HG02852 (cell line): Measurements from ENCODE around the gene SNRPB2.

Experiments used
- ATAC-seq: cut with Tn5 transposase; IDR thresholded peaks from one replicate; pipeline ENCODE4 v1.9.1; 2021; ENCODE audit warnings: mild to moderate bottlenecking, moderate library complexity; ENCODE audit not compliant: unreplicated experiment

SNRPB2 gene

DNA sequence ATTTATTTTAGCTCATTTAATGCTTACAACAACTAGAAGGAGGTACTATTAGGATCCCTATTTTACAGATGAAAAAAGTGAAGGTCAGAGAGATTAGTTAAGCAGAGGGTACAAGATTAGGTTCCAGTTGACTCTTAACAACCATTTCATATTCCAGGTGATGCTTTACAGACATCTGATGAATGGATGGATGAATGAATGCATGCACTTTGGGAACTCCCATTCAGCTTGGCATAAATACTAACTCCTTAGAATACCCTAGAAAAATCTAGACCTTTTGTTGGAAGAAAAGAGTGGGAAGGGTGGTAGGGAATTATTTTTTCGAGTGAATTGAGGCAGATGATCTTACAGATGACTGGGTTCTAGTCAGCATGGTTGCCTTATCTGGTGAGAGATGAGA lies 746 bp upstream of the SNRPB2 start:
- ATAC-seq: no peak

DNA sequence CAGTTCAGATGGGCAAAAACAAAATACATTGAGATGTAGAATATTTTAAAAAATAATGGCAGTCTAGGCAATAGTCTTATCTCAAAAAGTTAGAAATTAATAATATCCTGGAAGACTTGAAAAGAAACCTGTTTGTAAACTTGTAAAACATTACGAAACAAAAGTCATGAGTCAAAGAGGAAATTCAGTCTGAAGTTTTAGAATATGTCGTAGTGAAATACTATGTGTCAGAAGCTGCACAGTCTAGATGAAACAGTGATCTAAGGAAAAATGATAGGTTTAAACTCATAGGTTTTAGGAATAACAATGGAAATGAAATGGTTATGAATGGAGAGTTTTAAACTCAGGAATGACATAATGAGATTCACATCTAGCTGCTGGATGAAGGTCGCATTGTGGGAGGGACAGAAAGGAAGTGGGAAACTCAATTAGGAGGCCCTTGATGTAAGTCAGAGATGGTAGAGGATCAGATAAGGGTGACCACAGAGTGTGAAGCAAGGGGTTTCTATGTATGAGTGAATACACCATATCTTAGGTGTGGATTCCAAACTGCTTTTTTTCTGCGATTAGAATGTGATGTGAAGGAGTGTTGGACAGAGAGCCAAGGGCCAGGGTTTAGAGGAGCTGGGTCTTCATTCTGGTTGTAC lies 2.8 kb downstream of the SNRPB2 start:
- ATAC-seq: no peak

DNA sequence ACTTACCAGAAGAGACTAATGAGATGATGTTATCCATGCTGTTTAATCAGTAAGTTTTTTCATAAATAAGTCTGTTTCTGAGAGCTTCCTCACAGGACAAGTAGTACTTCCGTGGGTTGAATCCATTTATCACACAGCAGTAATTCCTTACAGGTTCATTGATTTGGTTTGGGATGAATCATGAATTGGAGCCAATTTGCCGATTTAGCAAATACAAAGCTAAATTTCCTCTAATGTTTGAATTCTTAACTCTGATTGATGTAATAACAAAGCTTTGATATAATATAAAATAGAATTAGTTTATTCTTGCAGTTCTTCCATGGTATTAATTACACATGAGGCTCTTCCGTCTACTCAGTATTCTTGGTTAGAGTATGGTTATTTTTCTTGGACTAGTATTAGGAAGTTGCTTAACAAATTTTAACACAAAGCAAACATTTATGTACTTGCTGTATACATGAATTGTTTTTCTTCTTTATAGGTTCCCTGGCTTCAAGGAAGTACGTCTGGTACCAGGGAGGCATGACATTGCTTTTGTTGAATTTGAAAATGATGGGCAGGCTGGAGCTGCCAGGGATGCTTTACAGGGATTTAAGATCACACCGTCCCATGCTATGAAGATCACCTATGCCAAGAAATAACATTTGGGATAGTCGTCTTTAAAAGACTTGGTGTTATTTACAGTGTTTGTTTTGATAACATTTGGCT lies 10.7 kb downstream of the SNRPB2 start:
- ATAC-seq: no peak

DNA sequence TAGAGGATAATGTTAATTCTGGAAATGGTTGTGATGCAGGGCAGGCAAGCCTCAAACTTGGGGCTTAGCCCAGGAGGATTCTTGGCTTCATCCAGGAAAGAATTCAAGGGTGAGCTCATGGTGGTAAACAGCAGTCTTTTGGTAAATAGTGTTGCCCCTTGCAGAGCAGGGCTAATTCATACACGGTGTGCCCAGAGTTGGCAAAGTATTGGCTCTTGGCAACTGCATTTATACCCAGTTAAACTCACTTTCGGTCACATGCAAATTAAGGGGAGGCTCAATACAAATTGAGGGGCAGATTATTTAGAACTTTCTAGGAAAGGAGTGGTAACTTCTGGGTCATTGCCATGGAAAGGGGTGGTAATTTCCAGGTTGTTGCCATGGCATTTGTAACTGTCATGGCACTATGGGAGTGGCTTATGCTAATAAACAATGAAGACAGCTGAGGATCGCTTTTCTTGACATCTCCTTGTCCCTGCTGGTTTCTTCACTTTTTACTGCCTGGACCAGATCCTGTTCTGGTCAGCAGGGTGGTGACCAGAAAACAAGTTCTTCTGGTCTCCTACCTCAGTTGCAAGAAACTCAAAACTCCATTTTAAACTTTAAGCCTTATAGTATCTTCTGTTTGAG lies 14.5 kb downstream of the SNRPB2 start:
- no peak for ATAC-seq

DNA sequence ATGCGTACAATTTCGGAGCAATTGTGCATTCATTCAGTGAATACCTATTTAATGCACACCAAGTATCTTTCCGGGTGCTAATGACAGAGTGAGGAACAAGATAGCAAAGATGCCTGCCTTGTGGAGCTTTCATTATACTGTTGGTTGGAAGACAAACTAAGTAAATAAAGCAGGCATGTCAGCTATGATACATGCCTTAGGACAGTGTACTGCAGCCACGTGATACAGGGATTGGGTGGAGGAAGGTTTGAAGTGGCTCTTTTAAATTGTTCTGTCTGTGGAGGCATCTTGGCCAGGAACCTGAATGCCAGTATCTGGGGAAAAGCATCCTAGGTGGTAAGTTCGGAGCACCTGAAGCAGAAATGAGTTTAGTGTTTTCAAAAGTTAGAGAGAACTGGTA lies 15.4 kb downstream of the SNRPB2 start:
- no peak for ATAC-seq

DNA sequence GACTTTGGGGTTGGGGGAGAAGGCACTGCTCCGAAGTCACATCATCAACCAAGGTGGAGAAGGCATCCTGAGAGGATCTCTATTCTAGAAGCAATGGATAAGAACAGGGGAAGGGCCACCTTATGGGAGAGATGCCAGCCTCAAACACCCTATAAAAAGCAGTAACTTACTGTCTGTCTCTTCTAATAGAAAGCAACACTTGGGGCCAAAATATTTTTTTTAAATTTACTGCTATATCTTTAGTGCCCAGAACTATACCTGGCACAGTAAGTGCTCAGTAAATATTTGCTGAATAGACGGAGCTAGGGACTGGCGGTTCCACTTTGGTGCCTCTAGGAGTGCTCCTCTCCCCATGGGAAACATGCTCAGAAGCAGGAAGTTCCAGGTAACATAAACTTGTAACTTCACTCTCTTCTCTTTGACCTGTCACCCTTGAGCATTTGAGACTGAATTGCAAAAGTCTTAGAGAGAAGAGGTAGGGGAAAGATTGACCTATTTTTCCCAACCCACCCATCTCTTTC lies 17.5 kb downstream of the SNRPB2 start:
- no peak for ATAC-seq

DNA sequence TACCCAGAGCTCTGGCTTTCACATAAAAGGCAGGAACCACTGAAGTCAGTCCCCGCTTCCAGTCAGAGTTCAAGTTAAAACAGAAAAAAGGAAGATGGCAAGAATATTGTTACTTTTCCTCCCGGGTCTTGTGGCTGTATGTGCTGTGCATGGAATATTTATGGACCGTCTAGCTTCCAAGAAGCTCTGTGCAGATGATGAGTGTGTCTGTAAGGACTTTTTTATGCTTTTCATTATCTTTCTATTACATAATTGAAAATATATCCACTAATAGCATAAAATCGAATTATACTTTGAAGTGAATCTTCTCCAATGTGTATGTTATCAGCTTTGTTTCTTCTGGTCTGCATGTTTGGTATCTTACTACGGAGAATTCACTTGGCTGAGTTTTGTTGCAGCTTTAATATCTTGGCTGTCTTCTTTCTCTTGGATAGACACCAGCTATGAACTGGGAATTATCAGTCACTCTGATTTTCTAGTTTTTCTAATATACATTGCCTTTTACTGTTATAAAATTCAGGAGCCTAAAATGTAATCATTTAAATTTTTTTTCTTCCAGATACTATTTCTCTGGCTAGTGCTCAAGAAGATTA lies 18.6 kb downstream of the SNRPB2 start, which contains the start of gene OTOR:
Gene OTOR (plus strand): TSS at position 51 of the 593 bp plus-strand sequence. CDS start 44 bp downstream, at position 95.
- ATAC-seq: no peak

DNA sequence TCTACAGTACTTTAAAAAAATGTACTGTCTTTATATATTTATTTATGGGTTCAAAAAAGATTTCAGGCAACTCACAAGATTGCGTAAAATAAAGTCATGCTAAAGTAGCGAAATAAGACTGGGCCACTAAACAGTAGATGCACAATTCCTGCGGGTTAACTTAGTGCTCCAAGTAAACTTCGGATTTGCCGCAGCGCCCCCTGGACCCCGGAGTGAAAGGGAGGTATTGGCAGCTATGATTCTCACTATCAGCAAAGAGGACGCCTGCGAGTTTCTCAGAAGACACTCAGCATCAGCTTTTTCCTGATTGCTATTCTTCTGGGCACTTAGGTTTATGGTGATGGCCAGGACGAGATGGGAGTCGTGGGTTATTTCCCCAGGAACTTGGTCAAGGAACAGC lies 19.7 kb downstream of the SNRPB2 start:
- ATAC-seq: no peak

DNA sequence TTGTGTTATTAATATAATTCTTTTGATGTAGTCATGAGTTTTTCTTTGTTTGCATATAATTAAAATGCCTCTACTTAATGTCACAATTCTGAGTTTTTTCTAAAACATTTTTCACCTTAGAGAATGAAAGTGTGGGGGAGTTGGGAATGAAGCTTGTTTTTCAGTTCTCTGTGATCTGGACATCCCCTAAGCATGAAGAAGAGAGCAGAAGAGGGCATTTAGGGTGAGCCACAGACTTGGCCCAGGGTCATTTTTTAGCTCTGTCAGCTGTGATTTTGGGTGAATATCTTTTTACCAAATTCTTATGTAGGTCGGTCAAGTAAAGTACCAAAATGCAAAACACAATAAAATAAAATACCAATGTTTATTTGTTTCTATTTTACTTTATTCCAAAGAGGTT lies 22.3 kb downstream of the SNRPB2 start:
- no peak for ATAC-seq

DNA sequence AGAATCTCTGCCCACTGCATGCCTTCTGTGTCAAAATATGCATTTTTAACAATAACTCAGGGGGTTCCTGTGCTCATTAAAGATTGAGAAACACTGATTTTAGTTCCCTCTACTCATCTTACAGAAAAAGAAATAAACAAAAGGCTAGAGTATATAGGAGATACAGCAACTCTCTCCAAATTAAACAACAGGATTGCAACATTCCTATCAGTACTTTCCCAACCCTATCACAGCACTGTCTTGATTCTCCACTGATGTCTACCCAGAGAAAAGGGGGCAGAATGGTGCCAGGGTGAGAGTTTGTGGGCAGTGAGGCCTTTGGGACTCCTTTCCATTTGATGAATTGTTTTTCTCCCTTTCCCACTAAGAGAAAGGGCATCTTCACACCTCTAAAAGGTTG lies 23.1 kb downstream of the SNRPB2 start:
- no peak for ATAC-seq

DNA sequence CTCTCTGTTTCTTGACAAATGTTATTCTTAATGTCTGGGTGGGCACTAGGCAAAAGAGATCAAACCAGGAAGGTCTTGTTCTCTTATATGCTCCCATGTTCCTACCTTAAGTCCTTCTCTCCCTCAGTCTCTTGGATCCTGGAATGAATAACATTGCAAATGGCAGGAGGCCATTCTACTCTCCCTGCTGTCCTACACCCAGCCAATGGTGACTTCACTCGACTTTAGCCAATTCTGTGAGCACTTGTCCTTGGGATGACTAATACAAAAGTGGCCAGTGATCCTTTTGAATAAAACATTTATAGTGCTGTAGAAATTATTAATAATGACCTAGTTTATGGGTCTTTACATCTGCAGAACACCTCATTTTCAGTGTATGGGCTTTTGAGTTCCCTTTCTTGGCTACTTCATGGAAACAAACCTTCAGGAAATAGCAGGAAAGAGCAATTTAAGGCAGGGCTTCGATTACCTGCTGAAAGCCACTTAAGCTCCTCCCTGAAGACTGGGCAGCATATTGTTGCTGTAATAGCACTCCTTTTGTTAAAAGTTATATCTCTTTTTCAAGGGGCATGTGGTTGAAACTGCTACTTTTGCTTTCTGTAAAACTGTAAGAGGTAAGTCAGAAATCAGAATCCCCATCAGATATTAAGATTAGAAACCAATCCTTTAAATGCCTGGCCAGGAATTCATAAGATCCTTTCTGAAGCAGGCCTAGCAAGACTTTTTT lies 28.8 kb downstream of the SNRPB2 start:
- peak; percentile 74 for ATAC-seq

DNA sequence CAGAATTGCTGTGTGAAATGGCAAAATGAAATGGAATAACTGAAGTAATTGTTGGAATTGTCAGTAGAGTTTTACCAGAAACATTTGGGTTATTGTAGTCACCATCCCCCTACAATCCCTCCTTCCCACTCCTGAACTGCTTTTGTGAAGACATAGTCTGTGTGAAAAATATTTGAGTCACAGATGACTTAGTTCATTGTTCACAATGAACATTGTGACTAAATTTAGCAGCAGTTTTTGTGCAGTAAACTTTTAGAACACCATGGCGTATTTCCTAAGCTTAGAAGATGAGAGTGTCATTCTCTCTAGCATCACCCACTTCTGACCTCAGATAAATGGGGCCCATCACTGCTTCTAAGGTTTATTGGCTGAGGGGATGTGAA lies 29.3 kb downstream of the SNRPB2 start:
- peak; percentile 32 for ATAC-seq

DNA sequence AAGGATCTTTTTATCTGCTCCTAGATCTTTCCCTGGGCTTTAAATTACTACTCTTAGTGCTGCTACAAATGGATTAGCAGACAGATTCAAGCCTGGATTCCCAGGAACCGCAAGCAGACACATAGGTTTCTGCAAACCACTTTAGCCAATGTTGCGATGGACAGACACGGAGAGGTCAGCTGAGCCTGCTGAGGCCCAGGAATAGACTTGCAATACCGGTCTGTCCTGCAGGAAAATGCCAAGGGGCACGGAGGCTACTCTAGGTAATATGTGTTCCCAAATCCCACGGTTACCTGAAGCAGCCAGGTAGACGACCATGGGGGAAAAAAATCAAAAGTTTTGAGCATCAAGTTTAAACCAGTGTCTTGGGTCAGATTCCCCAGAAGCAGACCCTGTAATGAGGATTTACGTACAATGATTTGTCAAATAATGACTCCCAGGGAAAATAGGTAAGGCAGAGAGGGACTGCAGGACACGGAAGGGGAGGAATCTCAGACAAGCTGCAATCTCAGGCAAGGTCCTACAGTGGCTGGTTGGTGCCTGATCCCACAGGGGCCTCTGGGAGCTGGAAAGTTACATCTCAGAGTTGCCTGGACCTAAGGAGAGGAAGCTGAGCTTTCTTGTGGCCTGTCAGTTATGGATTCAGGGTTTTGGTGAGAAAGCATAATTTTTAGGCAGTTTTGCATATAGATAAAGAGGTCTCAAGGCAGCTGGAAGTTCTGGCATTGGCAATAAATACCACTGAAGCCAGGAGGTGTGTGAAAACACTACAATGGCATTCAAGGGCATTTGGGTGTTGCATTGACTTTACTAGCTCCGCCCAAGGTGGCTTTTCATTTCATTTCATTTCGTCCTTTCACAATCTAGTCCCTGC lies 30.8 kb downstream of the SNRPB2 start:
- no peak for ATAC-seq

DNA sequence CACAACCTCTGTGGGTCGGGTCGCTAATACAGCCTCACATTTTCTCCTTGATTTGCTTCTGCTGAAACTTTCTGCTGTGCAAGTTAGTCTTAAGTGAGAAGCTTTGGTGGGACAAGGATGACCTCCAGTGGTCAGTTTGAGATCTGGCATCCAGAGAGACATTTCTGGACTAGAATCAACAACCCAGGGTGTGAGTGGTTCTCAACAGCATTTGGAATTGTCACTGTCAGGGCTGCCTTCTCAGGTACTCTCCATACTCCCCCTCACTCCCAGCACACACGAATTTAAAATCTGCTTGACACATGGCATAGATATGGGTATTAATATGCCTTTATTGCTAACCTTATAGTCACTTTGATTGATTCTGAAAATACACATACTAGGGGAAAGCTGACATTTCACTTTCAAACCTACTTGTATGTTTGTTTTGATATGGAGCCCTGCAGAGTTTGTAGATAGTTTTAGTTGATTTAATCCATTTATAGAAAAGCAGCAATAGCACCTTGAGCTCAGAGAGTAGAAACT lies 31.5 kb downstream of the SNRPB2 start:
- ATAC-seq: peak; percentile 45

DNA sequence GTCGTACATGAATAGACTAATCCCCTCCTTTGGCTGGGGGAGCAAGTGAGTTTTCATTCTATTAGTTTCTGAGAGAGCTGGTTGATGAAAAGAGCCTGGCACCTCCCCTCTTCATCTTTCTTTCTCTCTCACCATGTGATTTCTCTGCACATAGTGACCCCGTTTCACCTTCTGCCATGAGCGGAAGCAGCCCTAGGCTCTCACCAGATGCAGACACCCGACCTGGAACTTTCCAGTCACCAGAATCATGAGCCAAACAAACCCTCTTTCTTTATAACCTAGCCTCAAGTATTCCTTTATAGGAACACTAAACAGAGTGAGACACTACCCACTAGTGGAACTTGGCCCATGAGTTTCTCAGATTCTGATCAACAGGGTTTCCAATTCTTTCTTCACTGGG lies 34.7 kb downstream of the SNRPB2 start:
- no peak for ATAC-seq

DNA sequence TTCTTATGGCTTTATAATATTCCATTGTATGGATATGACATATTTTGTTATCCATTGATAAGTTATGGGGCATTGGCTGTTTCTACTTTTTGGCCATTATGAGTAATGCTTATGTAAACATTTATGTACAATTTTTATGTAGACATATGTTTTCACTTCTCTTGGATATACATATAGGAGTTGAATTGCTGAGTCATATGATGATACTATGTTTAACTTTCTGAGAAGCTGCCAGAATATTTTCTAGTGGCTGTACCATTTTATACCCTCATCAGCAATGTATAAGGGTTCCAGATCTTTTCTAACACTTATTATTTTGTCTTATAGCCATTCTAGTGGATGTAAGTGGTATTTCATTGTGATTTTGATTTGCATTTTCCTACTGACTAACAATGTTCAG lies 41.4 kb downstream of the SNRPB2 start:
- ATAC-seq: no peak

DNA sequence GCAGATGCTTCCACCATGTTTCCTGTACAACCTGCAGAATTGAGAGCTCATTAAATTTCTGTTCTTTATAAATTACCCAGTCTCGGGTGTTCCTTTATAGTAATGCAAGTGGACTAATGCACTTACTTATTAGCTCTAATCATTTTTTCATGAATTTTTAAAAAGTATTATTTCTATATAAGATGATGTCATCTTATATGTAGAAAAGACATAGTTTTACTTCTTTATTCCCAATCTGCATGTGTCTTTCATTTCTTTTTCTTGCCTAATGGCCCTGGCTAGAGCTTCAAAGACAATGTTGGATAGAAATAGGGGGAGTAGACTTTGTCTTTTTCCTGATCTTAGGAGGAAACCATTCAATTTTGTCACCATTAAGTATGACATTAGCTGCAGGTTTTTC lies 46.1 kb downstream of the SNRPB2 start:
- no peak for ATAC-seq

DNA sequence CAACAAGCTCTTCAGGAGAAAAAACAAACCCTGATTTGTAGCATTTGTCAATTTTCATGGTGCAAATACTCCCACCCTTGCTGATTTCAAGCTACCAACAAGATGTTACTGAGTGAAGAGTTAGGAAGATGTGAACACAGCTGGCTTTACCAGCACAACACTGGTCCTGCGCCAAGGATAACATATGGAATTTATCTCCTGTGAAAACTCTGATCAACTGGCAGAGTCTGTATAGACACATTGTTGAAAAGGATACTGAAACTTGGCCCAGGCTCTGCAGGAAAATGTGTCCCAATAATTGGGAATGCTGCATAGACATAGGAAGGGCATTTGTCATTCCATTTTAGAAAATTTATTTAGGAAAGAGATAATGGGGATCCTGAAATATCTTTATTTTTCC lies 47.3 kb downstream of the SNRPB2 start:
- ATAC-seq: no peak

DNA sequence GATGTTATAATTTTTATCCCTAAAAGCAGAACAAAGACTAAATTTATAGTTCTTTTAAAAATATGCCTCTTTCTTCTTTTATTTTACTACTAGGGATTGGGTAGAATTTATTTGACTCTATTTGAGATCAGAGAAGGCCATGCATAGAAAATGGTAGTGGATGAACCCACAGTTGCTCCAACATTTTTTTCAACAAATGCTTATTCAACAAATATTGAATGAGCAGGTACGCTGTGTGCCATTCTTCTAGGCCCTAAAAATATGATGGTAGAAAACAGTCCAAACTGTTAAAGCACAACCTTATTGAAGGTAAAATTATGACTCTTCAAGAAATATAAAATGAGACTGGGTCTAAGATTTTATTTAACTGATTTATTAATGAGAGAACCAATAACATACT lies 48.3 kb downstream of the SNRPB2 start:
- ATAC-seq: no peak

DNA sequence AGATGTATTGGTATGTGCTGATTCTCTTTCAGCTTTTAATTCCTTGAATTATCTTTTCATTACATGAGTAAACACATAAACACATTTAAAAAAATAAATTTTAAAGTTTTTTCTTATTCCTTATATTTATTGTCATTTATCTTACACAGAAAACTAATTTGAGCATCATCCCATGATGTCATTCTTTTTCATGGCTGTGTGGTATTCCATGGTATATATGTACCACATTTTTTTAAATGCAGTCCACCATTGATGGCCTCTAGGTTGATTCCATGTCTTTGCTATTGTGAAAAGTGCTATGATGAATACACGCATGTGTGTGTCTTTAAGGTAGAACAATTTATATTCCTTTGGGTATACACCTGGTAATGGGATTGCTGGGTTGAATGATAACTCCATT lies 51.7 kb downstream of the SNRPB2 start:
- ATAC-seq: no peak
